ENCODE data around the gene FNDC3B. TPM values are rescaled to one million over a fixed set of nuclear protein-coding genes. Genes with fewer than 3 reads are reported as not detected.

The FNDC3B gene
- total and polyA plus RNA-seq, 9 of the 15 experiments (the other 6 are each of a cell fraction or from before 2014, with no cell fraction given): 7.0 to 35.8 (median 16.2) TPM

DNA sequence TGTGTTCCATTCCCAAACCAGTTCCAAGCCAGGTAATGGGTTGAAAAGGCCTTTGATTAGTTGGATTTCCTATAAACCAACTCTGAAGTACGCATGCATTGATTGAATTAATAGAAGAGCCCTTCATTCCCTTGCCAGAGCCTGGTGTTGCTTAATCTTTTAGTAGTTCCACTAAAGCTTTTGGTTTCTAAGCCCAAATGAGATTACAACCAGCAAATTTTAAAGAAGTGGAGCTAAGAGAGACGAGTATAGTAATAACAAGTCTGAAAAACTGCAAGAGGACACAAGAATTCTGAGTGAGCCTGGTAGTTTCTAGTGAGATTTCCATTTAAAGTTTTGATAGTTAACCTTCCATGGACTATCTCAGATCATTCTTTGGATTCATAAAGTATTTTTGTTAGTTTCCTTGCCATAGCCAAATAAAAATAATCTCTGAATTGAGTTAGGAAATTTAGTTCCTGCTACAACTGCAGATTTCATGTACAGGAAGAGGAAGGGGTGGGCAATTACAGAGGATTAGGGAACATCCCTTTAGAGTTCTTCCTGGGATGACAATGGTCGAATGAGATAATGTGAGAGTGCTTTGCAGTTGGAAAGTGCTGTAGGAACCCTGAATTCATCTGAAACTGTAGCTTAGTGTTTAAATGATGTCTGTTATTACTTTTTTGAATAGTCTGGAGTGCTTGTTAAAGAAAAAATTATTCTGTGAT, 136.8 kb downstream of the FNDC3B start:
- Histone ChIP-seq H3K79me2 (ENCODE audit: control insufficient read depth, insufficient read depth, low read length) (peaks cover 55% of the 10 kb centered on the region), H2AFZ (ENCODE audit: low read depth, low read length) (no peak overlapping the region)
- in situ Hi-C loops (cut with MboI): no loop called here

More for the DNA sequence above, 136.8 kb downstream of the FNDC3B start:
- intact Hi-C loops (cut with micrococcal nuclease): no loop called here
- ATAC-seq (no peak), FAIRE-seq (no peak), DNase-seq (ENCODE audit: extremely low read depth in 1 of 4, low spot score in 3 of 4) (no peak)
- H3K36me3 ChIP-seq (ENCODE audit: control insufficient read depth, insufficient read depth, low read length): no peaks in the 10 kb centered on the region; the same call in 2 of the 3 replicates
- H3K4me2 ChIP-seq (ENCODE audit: insufficient read depth, low read length): no peak overlapping the region
- peak overlapping the region; percentile 13; the same call in 1 of the 3 replicates for H3K27ac ChIP-seq (ENCODE audit: extremely low read depth, low read depth, low read length)
- TF ChIP-seq KLF10 (CRISPR knock-in tag; IDR thresholded peaks at IDR 0.05): no peak
- no peak for TF ChIP-seq ZNF780A (CRISPR knock-in tag; IDR thresholded peaks at IDR 0.05)
- no peak for TF ChIP-seq SRSF3 (IDR thresholded peaks at IDR 0.05; ENCODE audit: insufficient read depth, low read length)
- no peak for TF ChIP-seq SIRT6 (IDR thresholded peaks at IDR 0.05; ENCODE audit: low read depth, low read length)
- TF ChIP-seq HNRNPK (IDR thresholded peaks at IDR 0.05; ENCODE audit: low read depth, low read length, poor library complexity, severe bottlenecking): no peak
- TF ChIP-seq IRF2 (CRISPR knock-in tag; IDR thresholded peaks at IDR 0.05): no peak
- TF ChIP-seq SNIP1 (IDR thresholded peaks at IDR 0.05; ENCODE audit: low read depth): no peak
- no peak for TF ChIP-seq DPF2 (IDR thresholded peaks at IDR 0.05)
- TF ChIP-seq ZFP1 (CRISPR knock-in tag; IDR thresholded peaks at IDR 0.05): no peak
- TF ChIP-seq NCOR1 (IDR thresholded peaks at IDR 0.05): no peak
- TF ChIP-seq TEAD4 (IDR thresholded peaks at IDR 0.05; ENCODE audit: low read length): no peak
- TF ChIP-seq TEAD4 (CRISPR knock-in tag; IDR thresholded peaks at IDR 0.05; ENCODE audit: borderline replicate concordance): no peak
- TF ChIP-seq, protein P1, sequence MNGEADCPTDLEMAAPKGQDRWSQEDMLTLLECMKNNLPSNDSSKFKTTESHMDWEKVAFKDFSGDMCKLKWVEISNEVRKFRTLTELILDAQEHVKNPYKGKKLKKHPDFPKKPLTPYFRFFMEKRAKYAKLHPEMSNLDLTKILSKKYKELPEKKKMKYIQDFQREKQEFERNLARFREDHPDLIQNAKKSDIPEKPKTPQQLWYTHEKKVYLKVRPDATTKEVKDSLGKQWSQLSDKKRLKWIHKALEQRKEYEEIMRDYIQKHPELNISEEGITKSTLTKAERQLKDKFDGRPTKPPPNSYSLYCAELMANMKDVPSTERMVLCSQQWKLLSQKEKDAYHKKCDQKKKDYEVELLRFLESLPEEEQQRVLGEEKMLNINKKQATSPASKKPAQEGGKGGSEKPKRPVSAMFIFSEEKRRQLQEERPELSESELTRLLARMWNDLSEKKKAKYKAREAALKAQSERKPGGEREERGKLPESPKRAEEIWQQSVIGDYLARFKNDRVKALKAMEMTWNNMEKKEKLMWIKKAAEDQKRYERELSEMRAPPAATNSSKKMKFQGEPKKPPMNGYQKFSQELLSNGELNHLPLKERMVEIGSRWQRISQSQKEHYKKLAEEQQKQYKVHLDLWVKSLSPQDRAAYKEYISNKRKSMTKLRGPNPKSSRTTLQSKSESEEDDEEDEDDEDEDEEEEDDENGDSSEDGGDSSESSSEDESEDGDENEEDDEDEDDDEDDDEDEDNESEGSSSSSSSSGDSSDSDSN (IDR thresholded peaks at IDR 0.05; ENCODE audit: borderline replicate concordance in 1 of 2, low read depth in 2 of 2, low read length in 2 of 2): no peak
- no peak for TF ChIP-seq ZNF444 (CRISPR knock-in tag; IDR thresholded peaks at IDR 0.05)
- no peak for TF ChIP-seq PHF8 (IDR thresholded peaks at IDR 0.05; ENCODE audit: borderline replicate concordance, low read length)
- TF ChIP-seq ZNF41 (CRISPR knock-in tag; conservative IDR thresholded peaks at IDR 0.05): no peak
- no peak for TF ChIP-seq ZNF77 (CRISPR knock-in tag; IDR thresholded peaks at IDR 0.05)
- no peak for TF ChIP-seq MEIS2 (IDR thresholded peaks at IDR 0.05; ENCODE audit: partially characterized antibody)
- H3K27me3 ChIP-seq (ENCODE audit: control insufficient read depth in 2 of 2, insufficient read depth in 2 of 2, low read length in 2 of 2): no peaks in the 10 kb centered on the region
- BruUV-seq (replicated peaks): no TSS peak
- 0 out of 2 replicates have a peak, but pooled peaks cover 3% of the 10 kb centered on the region for H4K20me1 ChIP-seq (replicated peaks; ENCODE audit: control insufficient read depth, insufficient read depth, low read length)
- H3K4me3 ChIP-seq: no peak overlapping the region
- H3K9me3 ChIP-seq (replicated peaks; ENCODE audit: control insufficient read depth, insufficient read depth, low read depth, low read length): no peaks in the 10 kb centered on the region
- ChIA-PET POLR2A (interaction anchor here (1.5 kb wide), 1 partner anchor 13 kb away, joined by 5 read pairs; no protein-coding TSS in a partner anchor), CTCF (ENCODE audit: low intra/inter-chr PET ratio) (no interaction called here)
- no peaks in the 10 kb centered on the region for H3K9me1 ChIP-seq (ENCODE audit: control insufficient read depth, insufficient read depth, low read length)
- WGBS (ENCODE audit: insufficient coverage, low coverage, missing lambda C conversion rate): 49% methylated on average over 3 of the region's 3 CpGs
- no peak overlapping the region for H3K9ac ChIP-seq (ENCODE audit: insufficient read depth in 1 of 2, low read depth in 2 of 2, low read length in 2 of 2)
- H3K4me1 ChIP-seq (replicated peaks in 1 of 2; ENCODE audit: control insufficient read depth in 2 of 2, insufficient read depth in 2 of 2, low read length in 2 of 2): peaks cover 6 to 9% of the 10 kb centered on the region in 2 experiments
